Measurements from ENCODE around the gene CACNA2D3.
"Not testable (repeated sequence)": the region's sequence is repeated elsewhere in the genome, so short reads cannot be mapped to it uniquely, and the experiment has no call there.

CACNA2D3 gene

GRCh38 chr3:54464554-54464953 lies 342.2 kb downstream of the CACNA2D3 start:
- not testable (repeated sequence) for DNase-seq (ENCODE audit: low read depth)

DNA sequence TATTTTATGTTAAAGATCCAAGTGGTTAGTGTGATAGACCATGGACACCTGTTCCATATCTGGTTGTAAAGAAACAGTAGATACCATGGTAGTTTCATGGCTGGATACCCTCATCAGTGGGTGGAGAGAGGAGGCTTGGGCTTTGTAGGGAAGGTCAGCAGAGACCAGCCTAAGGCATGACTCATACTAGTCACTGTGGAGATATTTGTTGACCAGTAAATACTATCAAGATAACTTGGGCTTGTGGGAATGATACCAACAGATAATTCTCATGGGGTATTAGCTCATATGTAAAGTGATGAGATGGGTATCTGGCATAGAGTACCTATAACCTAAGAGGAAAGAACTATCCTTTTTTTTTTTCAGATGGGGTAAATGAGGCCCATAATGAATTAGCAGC lies 354.5 kb downstream of the CACNA2D3 start:
- no peak for DNase-seq (ENCODE audit: low read depth)

DNA sequence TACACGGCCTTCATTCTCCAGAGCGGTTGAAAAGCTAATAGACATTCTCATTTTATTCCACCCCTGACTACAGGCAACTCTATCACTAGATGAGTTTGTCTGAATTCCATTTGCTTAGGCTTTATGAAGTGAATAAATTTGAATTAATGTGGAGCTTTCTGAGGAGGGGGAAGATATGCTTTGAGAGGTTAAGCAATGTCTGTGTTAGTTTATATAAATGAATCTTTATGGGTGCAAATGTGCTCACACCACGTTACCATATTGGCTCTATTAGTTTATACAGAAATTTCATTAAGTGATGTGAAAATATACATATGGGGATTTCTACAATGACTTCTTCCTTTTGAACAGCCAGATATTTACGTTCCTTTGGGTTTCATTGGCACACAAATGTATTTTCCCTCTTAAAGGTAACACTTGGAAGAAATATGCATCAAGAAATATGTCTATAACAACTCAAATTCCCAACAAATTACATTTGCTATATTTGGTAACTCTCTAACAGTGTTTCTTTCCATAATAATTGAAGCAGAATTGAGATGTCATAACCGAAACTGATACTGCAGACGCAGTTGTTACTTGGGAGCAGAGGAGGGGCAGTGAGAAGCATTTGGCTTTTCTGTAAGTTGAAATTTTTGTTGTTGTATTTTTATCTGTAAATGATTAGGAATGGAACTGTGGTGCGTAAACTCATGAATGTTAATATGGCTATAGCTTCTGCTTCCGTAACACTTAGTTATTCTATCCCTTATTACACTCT lies 359.4 kb downstream of the CACNA2D3 start:
- no peak for DNase-seq (ENCODE audit: low read depth)

- DNase-seq (ENCODE audit: low read depth) = no peak
These were observed 362.0 kb downstream of the CACNA2D3 start for GRCh38 chr3:54484334-54484733.

DNA sequence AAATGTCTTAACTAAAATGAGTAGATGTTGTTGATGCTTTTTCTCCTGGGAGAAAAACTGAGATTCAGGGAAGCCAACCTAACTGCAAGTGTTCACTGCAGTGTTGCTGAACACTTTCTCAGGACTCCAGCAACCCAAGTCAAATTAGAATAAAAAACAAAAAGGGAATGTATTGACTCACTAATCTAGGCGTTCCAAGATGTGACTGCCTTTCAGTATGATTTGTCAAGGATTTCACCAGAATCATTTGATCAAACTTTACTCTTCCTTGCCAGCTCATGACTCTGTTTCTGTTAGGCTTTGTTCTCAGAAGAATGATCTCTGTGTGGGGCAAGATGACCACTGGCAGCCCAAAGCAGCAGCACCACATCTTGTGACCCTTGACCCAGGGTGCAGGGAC lies 364.0 kb downstream of the CACNA2D3 start:
- DNase-seq (ENCODE audit: low read depth) = no peak

GRCh38 chr3:54488297-54488696 lies 365.9 kb downstream of the CACNA2D3 start:
- no peak for DNase-seq (ENCODE audit: low read depth)

GRCh38 chr3:54494209-54494608 lies 371.9 kb downstream of the CACNA2D3 start:
- DNase-seq (ENCODE audit: low read depth) = no peak

GRCh38 chr3:54506603-54507002 lies 384.3 kb downstream of the CACNA2D3 start:
- no peak for DNase-seq (ENCODE audit: low read depth)

DNA sequence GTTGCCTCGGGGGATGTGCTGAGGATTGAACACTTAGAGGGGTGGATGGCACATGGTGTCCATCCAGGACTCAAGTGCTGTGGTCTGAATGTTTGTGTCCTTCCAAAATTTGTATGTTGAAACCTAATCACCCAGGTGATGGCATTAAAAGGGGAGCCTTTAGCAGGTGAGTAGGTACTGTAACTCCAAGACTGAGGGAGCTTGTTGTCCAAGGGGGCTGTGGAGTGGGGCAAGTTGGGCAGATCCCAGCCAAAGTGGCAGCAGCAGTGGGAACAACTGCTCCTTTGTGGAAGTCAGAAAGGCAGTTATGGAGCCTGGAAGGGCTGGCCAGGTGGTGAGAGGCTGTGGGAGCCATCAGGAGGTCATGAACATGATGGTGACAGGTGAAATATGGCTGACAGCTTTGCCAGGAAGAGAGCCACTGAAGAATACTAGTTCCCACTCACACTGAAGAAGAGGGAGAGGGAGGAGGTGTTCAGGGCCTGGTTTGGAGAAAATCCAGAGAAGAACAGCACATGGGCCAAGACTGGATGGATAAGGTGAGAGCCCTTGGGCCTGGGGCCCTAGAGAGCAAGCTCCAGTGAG lies 385.6 kb downstream of the CACNA2D3 start:
- no peak for DNase-seq (ENCODE audit: low read depth)

DNA sequence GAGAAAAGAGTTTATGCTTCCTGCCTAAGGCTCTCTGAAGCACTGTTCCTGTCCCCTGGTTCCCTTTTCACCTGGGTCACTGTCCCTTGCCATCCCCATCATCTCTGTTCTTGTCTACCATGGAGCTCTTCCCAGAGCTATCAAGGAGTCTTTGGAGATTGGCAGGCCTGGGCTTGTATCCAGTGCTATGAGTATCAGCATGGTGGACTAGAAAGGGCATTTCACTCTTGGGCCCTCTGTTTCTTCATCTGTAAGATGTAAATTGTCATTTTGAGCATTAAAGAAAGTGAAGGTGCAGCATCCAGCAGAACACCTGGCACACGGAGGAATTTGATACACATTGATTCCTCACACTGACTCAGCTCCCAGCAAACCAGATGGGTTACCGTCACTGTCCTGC lies 388.2 kb downstream of the CACNA2D3 start:
- no peak for DNase-seq (ENCODE audit: low read depth)

GRCh38 chr3:54511766-54512365 lies 389.5 kb downstream of the CACNA2D3 start:
- DNase-seq (ENCODE audit: low read depth) = no peak

DNA sequence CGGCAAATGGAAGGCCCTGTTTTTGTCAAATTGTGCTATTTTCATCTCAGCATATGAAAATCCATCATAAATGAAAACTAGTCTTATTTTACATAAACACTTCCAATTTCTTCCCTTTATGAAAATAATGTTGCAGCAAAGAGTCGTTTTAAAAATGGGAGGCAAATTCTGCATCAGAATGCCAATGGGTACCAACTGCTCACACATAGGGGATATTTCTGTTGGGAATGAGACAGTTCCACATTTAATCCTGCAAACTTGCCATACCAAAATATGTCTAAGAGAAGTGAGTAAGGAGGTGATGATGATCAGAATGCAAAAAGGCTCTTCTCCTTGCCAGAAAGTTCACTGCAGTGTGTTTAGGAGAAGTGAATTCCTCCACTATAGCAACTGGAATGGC lies 391.7 kb downstream of the CACNA2D3 start:
- no peak for DNase-seq (ENCODE audit: low read depth)

- DNase-seq (ENCODE audit: low read depth) = no peak
These were observed 392.1 kb downstream of the CACNA2D3 start for GRCh38 chr3:54514416-54514815.

- no peak for DNase-seq (ENCODE audit: low read depth)
These were observed 393.3 kb downstream of the CACNA2D3 start for GRCh38 chr3:54515441-54516213.

DNA sequence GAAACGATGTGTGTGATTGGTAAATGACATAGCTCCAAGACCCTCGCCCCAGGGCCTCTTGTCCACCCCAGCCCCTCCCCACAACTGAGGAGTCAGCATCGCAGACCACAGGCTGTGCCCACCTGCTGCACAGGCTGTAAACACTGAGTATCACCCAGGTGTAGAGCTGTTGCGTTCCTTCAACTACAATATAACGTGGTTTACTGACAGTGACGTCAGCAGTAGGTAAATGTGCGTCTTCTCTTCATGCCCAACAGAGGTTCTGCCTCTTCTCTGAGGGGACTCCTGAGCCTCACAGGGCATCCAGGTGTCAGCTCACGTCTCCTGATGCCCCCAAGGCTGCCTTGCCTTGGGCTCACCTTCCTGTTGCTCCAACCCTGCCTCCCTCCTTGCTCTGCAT lies 395.1 kb downstream of the CACNA2D3 start:
- DNase-seq (ENCODE audit: low read depth) = no peak

DNA sequence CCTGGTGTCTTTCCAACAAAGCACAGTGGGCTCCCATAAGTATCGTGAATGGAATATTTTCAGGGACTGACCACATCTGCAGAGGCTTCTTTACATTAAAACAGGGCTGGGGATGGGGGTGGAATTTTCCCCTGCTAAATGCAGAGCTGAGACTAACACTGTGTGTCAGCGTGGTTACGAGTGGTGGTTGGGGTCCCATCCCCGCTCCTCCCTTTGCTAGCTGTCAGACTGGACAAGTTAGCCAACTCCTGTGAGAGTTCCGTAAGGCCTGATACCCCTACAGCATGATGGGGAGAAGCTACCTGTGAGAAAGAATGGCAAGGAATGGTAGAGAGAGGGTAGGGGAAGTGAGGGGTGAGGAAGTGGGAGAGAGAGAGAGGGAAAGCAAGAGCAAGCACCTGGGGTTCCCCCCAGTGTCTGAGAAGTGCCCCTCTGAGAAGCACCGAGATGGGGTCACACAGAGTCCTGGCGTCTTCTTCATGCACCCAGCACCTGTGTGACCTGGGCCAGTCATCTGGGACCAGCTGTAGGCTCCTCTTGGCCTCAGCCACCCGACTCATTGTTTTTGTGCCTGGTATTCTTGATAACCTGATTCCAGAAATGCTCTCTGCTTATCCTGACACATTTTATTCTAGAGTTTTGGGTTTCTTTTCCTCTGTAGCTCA lies 395.8 kb downstream of the CACNA2D3 start:
- no peak for DNase-seq (ENCODE audit: low read depth)

DNA sequence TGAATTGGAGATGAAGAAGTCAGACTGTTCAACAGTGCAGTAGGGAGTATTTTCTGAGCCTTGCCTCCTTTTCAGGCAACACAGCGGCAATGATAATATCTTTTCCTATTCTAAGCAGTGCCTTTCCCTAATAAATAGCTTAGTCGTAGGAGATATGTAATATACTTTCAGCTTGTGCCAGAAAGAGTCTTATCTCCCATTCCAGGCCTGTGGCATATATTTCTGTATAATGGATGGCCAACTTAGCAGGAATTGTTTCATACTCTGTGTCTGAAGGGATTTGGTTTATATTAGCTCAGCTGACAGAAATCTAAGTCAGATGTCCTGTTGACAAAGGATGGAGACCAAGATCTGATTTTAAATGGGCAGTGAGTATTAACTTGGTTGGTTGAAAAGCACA lies 397.1 kb downstream of the CACNA2D3 start:
- DNase-seq (ENCODE audit: low read depth) = no peak

DNA sequence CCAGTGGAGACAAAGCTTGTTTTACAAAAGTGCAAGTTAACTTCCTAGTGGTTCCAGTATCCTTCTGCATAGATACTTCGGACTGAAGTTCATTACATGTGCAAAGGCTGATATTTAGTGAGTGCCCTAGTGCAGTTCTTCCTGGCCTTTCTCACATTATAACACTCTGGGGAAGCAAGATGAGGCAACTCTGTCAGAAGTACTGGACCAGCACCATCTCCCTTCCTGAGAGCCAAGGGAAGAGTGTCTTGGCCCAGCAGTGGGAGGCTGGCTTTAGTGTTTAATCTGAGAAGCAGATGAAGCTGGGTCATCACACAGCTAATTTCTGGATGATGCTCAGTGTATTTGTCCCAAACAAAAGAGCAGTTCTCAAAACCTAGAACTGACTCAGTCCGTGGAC lies 397.7 kb downstream of the CACNA2D3 start:
- DNase-seq (ENCODE audit: low read depth) = no peak

- no peak for DNase-seq (ENCODE audit: low read depth)
These were observed 405.2 kb downstream of the CACNA2D3 start for GRCh38 chr3:54527521-54527920.

DNA sequence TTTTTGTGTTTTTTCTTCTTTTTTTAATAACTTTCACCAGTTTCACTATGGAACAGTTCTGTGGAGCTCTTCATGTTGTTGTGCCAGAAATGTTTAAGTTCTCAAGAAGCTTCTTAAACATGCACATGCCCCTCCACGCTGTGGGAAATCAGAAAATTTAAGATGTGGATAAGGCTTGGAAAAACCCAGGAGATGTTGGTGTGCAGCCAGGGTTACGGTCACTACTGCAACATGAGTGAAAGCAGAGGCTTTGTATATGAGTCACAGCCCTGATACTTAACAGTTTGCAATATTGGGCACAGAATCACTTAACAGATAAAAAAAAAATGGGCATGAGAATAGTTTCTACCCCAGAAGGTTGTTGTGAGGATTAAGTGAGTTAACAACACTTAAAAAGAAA lies 405.6 kb downstream of the CACNA2D3 start:
- DNase-seq (ENCODE audit: low read depth) = no peak

DNA sequence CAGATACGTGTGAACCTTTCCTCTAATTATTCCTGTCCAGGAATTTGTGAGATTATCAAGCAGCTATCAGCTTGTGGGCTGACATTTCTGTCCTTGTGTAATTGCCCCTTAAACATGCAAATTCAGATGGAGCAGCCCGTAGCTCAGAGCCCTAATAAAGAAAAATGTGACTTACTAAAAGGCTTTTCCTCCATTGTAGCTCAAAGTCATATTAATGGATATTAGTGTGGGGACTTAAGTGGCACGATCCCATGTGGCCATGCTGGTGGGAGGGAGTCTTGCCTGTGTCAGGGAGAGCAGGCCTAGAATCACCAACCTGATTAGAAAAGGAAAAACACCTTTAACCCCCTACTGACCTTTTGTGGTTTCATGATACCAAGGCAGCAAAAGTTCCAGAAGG lies 406.3 kb downstream of the CACNA2D3 start:
- DNase-seq (ENCODE audit: low read depth) = no peak

GRCh38 chr3:54530091-54530490 lies 407.7 kb downstream of the CACNA2D3 start:
- no peak for DNase-seq (ENCODE audit: low read depth)
